Left renal pelvis (tissue), 4 donors: ENCODE measurements around the gene PROSER2. TPM values are rescaled to one million over a fixed set of nuclear protein-coding genes. Genes with fewer than 3 reads are reported as not detected.

Experiments used
- DNase-seq, 4 donors: peaks; one replicate each; pipeline ENCODE4 v3.0.0-alpha.2; 2013; ENCODE audit warnings: low read depth in 4 of 4, low spot score in 3 of 4
- polyA plus RNA-seq, 4 donors: library from polyadenylated mRNA; unstranded; fragments of 120-200 nt; gene quantifications; one replicate each; pipeline ENCODE4 v1.2.1, GENCODE V29; 2013; ENCODE audit not compliant: insufficient read length in 4 of 4

Gene PROSER2
- polyA plus RNA-seq, 4 donors: 4.9 to 7.8 (median 5.6) TPM

DNA sequence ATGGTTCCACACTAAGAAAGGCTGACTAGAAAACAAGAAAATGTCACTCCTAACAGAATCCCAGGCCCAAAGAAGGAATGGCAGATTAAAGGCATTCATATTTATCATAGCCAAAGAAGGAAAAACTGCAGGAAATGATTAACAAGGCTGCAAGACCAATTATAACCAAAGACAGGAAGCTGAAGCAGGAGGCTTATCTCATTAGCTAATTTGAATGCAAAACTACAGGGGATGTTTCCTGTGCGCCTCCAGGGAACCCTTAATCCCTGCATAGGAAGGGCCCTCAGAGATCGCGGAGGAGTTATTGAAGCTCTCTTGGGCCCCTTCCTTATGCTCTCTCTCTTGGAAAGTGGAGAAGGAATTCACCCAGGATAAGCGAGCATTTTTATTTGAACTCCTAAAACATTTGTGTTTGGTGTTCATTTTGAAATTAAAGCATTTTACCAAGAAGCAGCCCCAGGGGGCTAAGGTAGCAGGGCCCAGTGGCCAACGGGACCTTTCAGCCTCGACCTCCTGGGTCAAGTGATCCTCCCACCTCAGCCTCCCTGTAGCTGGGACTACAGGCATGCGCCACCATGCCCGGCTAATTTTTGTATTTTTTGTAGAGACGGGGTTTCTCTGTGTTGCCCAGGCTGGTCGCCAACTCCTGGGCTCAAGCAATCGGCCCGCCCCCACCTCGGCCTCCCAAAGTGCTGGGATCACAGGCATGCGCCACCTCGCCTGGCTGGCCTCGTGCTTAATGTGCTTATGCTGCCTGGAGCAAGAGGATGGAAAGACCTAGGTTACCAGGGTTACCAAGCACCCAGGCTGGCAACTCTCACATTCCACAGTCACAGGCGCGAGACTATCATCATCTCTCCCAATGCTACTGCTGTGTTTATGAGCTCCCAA lies 24.1 kb upstream of the PROSER2 start:
- DNase-seq: no peak

GRCh38 chr10:11799736-11800080 lies 23.4 kb upstream of the PROSER2 start:
- DNase-seq: no peak

GRCh38 chr10:11804336-11804735 lies 18.8 kb upstream of the PROSER2 start:
- DNase-seq: no peak

DNA sequence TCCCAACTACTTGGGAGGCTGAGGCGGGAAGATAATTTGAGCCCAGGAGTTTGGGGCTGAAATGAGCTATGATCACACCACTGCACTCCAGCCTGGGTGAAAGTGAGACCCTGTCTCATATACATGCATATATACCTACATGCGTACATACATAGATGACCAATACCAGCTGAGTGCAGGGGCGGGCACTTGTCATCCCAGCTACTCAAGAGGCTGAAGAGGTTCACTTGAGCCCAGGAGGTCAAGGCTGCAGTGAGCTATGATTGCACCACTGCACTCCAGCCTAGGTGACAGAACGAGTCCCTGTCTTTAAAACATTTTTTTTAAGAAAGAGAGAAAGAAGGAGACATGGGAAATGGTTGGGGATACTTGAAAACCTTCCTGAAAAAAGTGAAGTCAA lies 17.4 kb upstream of the PROSER2 start:
- no peak for DNase-seq

DNA sequence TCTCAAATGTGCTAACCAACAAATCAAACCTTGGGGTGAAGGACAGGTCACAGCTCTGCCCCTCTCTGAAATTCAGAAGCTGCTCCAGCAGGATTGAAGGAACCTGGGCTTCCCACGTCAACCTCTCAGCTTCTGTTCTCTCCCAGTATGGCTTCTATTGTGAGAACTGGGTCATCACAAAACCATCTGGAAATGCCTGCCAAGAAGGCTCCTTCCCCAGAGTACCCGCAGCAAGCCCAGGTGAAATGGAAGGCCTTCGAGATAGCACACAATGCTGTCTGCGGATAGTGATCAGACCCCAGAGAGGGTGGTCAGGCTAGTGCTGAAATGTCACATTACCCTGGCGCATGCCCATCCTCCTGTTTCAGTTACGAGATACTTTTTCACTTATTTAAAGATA lies 16.4 kb upstream of the PROSER2 start:
- no peak for DNase-seq

DNA sequence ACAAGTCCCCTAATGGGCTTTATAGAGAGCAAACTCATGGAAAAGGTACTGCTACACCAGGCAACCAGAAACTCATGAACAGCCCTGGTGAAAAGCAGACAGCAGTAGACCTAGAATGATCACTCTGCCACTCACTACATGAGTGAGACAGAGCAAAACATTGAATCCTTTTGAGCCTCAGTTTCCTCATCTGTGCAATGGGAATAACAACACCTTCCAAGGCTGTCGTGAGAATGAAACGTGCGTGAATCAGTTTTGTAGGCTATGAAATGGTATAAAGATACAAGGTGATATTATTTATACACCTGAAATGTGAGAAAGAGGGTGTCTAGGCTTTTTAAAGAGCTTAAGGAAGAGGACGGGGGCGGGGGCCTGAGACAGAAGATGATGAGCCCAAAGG lies 14.3 kb upstream of the PROSER2 start:
- DNase-seq: no peak

DNA sequence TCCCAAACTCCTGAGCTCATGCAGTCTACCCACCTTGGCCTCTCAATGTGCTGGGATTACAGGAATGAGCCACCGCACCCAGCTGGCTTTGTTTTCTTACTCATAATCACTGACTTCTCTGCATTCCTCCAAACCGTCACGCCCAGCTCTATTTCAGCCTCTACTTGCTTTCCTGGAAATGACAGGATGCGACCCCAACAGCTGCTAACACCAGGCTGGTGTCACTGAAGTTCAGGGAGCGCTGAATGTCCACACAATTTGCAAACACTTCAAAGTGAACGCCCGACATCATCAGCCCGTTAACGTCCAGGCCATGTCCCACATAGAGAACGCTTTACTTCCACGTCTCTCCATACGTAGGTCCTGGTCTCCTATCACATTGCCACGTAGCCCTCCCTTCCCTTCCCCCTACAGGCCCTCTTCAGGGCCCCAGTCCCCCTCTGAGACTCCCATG lies 12.8 kb upstream of the PROSER2 start:
- no peak for DNase-seq

- no peak for DNase-seq
Measured at GRCh38 chr10:11810973-11811372, 12.2 kb upstream of the PROSER2 start.

- DNase-seq: no peak
Measured at GRCh38 chr10:11813177-11813576, 10.0 kb upstream of the PROSER2 start.

- DNase-seq: no peak
Measured at GRCh38 chr10:11813855-11814567, 9.1 kb upstream of the PROSER2 start.

- no peak for DNase-seq
Measured at GRCh38 chr10:11819027-11819426, 4.1 kb upstream of the PROSER2 start.

GRCh38 chr10:11822026-11822756 lies 965 bp upstream of the PROSER2 start:
- DNase-seq: no peak

- DNase-seq: no peak
Measured at GRCh38 chr10:11822809-11823121, 391 bp upstream of the PROSER2 start.

DNA sequence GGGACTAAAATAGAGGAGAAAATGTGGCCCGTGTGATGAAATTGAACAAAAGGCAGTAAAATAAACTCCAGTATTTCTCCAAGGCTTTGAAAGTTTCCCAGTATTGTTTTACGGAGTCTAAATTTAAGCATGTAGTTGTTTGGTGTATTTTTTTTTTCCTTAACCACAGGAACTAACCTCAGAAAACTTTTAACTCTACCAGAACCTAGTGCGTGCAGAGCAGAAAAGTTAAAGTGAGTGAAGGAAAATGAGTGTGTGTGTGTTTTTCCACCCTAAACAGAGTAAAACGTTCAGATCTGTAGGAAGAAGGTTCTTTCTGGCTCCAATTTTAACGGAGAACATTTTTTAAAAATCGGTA lies 812 bp downstream of the PROSER2 start:
- no peak for DNase-seq

DNA sequence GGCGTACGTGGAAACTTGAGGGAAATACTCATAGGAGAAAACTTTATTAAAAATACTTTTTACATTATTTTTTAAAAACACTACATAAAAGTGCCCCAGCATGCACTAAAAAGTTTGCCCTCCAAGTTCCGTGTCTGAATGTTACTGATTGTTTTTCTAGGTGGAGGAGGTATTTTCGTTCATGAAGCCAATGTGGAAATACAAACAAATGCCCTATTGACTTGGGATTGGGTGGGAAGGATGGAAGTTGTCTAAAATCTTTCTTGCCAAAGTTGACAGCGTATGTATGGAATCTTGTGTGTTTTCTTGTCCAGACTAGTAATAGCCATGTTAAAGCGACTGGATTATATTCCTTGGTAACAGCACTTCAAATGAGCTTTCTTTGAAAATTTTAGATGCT lies 1.2 kb downstream of the PROSER2 start:
- no peak for DNase-seq

DNA sequence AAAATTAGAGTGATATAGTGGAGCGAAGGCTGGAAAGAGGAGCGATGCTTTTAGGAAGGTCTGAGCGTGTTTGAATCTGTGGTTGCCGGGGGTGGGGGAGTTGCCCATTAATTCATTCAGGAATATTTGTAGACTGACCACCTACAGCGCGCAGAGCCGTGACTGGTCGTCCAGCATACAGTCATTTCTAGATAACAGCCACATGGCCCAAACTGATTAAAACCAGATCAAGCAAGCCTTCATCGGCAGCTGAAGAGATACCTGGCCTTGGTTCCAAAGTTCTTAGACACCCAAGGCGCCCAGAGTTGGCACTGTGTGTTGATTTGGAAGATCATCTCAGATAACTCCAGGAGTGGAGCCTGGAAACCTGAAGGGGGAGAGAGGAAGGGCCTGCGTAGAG lies 1.7 kb downstream of the PROSER2 start:
- no peak for DNase-seq

DNA sequence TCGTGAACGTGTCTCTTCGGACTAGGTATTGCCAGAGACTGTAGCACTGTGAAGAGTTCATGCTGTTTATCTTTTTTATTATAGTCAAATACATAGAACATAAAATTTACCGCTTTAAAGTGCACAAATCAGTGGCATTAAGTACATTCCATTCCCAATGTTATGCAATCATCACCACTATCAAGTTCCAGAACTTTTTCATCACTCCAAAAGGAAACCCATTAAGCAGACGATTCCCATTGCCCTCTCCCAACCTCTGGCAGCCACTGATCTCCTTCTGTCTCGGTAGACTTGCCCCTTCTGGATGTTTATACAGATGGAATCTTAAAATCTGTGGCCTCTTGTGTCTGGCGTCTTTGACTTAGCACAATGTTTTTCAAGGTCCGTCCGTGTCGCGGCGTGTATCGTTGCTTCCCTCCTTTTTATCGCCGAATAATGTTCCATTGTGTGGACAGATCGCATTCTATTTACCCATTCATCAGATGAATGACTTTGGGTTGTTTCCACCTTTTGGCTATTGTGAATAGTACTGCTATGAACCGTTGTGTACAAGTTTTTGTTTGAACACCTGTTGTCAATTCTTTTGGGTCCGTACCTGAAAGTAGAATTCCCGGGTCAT lies 2.7 kb downstream of the PROSER2 start:
- no peak for DNase-seq

DNA sequence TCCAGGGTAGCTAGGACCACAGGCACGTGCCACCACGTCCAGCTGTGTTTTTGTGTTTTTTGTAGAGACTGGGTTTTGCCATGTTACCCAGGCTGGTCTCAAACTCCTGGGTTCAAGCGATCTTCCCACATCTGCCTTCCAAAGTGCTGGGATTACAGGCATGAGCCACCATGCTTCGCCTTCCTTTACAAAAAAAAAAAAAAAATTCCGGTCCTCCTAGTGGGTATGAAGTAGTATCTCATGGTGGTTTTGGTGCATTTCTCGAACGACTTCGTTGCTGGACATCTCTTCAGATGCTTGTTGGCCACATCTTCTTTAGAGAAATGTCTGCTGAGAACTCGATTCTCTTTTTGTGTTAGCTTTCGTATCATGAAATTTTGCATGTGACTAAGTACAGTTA lies 3.9 kb downstream of the PROSER2 start:
- DNase-seq: no peak

DNA sequence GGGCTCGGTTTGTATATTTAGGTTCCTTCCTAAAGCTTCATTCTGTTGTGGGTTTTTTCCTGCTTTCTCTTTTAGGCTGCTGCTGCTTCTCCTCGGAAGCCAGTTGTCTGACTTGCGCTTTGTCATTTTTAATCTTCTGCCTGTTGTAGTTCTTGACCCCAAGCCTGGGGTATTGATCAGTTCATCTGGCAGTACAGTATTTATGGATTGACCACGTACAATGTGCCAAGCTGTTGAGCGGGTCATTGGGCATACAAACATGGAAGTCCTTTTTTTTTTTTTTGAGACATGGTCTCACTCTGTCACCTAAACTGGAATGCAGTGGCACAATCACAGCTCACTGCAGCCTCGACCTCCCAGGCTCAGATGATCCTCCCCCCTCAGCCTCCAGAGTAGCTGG lies 4.3 kb downstream of the PROSER2 start:
- DNase-seq: no peak

- no peak for DNase-seq
Measured at GRCh38 chr10:11828682-11829284, 5.6 kb downstream of the PROSER2 start.
